ENCODE results near the gene METTL13. TPM values are rescaled to one million over a fixed set of nuclear protein-coding genes. Genes with fewer than 3 reads are reported as not detected.
A peak's percentile ranks its signal among the peaks of the same experiment; 100 is the strongest.

METTL13 gene
- total RNA-seq, 2 donors from 2014 or later = 14.8 to 15.0 TPM

DNA sequence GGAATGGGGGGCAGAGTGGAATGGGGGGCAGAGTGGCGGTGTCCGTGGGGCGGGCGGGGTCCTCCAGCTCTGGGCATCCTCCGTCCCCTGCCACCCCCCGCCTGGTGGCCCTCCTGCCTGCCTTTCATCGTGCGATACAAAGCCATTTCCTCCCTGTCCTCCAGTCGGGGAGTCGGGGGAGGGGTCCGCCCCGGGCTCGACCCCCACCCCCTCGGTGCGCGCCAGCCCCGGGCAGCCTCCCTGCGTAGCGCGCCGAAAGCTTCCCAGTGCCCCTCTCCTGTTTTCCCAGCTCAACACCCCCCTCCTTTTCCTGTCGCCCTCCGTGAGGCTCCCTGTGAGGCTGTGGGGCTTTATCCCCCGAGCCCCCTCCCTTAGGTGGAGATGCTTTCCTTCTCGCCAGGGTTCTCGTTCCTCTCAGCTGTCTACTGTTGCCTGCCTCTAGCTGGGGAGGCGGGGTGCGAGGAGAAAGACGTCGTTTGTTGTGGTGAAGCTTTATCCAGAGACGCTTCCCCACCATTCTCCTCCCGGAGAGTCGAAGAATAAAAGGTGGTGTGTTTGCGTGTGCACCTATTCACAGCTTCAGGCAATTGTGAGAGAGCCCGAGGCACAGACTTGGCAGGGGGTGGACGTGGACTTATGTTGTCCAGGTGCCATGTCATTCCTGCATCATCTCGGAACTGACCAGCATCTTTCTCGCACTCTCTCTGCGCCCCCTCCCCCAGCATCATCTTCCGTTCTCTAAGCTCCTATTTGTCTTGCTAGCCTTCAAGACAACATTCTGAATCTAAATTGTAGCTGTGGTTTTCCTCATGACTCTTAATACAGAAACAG lies 60.7 kb downstream of the METTL13 start:
- no peaks in the 10 kb centered on the region for H3K36me3 ChIP-seq
- no peaks in the 10 kb centered on the region for H3K27me3 ChIP-seq
- H3K9me3 ChIP-seq = no peaks in the 10 kb centered on the region
- no peak for DNase-seq (ENCODE audit: low spot score)
- H3K4me3 ChIP-seq = peak overlapping the region; percentile 69 to 70
- TF ChIP-seq, protein P1, sequence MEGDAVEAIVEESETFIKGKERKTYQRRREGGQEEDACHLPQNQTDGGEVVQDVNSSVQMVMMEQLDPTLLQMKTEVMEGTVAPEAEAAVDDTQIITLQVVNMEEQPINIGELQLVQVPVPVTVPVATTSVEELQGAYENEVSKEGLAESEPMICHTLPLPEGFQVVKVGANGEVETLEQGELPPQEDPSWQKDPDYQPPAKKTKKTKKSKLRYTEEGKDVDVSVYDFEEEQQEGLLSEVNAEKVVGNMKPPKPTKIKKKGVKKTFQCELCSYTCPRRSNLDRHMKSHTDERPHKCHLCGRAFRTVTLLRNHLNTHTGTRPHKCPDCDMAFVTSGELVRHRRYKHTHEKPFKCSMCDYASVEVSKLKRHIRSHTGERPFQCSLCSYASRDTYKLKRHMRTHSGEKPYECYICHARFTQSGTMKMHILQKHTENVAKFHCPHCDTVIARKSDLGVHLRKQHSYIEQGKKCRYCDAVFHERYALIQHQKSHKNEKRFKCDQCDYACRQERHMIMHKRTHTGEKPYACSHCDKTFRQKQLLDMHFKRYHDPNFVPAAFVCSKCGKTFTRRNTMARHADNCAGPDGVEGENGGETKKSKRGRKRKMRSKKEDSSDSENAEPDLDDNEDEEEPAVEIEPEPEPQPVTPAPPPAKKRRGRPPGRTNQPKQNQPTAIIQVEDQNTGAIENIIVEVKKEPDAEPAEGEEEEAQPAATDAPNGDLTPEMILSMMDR (IDR thresholded peaks at IDR 0.05) = no peak
- H3K27ac ChIP-seq = peak overlapping the region; percentile 37 to 68
- H3K4me1 ChIP-seq = peaks cover 0 to 13% of the 10 kb centered on the region in 2 donors

DNA sequence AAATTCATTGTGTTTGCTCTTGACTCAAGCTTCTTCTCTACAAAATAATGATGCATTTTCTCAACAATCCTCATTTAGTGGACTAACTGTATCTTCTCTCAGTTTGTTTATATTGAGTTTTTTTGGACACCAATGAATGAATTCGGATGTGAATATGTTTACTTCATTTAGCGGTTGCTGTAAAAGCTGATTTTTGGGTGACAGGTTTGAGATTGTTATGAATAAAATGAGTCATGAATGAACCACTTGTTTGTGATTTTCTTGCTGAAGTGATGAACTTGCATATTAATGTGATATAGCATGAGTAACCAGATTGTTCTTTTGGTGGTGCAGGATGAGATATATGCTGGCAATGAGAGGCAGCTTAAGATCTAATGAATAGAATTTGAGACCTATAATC lies 62.9 kb downstream of the METTL13 start:
- Histone ChIP-seq H3K27me3 (no peaks in the 10 kb centered on the region), H3K4me3 (no peak overlapping the region), H3K4me1 (peaks cover 0 to 13% of the 10 kb centered on the region in 2 donors), H3K9me3 (no peaks in the 10 kb centered on the region), H3K27ac (no peak overlapping the region), H3K36me3 (no peaks in the 10 kb centered on the region)
- TF ChIP-seq, protein P1 (IDR thresholded peaks at IDR 0.05) = no peak
- no peak for DNase-seq (ENCODE audit: low spot score)

- no peak for DNase-seq (ENCODE audit: low spot score)
- no peak overlapping the region for H3K27ac ChIP-seq
- no peak overlapping the region for H3K4me3 ChIP-seq
These were observed 64.5 kb downstream of the METTL13 start for GRCh38 chr1:171845998-171846397.

More at GRCh38 chr1:171845998-171846397, 64.5 kb downstream of the METTL13 start:
- Histone ChIP-seq H3K36me3 (no peaks in the 10 kb centered on the region), H3K4me1 (peaks cover 0 to 13% of the 10 kb centered on the region in 2 donors), H3K27me3 (no peaks in the 10 kb centered on the region), H3K9me3 (no peaks in the 10 kb centered on the region)
- TF ChIP-seq, protein P1 (IDR thresholded peaks at IDR 0.05) = no peak

Other genes with a start within 250 kb of the METTL13 start
- gene MYOCOS, start 159.4 kb upstream of the METTL13 start, total RNA-seq = not detected
- gene MYOC, start 129.0 kb upstream of the METTL13 start, total RNA-seq = 1 to 10 TPM; 2.8 to 4.4 TPM
- 1 to 10 TPM; 4.9 to 5.9 TPM for gene VAMP4, start 39.6 kb upstream of the METTL13 start, total RNA-seq
- 1 to 10 TPM; 1.0 to 1.6 TPM for gene DNM3, start 59.8 kb downstream of the METTL13 start, total RNA-seq

All from right atrium auricular region (tissue), 2 donors.